Measurements from ENCODE around the gene SH2D3A.

DNA sequence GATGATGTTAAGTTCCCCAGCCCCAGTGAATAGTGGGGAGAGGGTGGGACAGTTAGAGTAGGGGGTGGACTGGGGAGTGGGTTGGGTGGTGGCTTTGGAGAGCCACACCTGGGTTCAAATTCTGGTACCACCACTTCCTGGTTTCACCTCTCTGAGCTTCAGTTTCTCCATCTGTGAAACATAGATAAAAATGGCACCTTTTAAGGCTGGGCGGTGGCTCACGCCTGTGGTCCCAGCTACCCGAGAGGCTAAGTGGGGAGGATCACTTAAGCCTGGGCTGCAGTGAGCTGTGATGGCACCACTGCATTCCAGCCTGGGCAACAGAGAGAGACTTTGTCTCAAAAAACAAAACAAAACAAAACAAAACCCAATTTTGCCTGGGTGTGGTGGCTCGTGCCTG, 11.2 kb upstream of the SH2D3A start:
- TF ChIP-seq, protein P1, sequence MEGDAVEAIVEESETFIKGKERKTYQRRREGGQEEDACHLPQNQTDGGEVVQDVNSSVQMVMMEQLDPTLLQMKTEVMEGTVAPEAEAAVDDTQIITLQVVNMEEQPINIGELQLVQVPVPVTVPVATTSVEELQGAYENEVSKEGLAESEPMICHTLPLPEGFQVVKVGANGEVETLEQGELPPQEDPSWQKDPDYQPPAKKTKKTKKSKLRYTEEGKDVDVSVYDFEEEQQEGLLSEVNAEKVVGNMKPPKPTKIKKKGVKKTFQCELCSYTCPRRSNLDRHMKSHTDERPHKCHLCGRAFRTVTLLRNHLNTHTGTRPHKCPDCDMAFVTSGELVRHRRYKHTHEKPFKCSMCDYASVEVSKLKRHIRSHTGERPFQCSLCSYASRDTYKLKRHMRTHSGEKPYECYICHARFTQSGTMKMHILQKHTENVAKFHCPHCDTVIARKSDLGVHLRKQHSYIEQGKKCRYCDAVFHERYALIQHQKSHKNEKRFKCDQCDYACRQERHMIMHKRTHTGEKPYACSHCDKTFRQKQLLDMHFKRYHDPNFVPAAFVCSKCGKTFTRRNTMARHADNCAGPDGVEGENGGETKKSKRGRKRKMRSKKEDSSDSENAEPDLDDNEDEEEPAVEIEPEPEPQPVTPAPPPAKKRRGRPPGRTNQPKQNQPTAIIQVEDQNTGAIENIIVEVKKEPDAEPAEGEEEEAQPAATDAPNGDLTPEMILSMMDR (IDR thresholded peaks at IDR 0.05): no peak
- no peak for TF ChIP-seq POLR2A (IDR thresholded peaks at IDR 0.05)
